ENCODE measurements around the gene UIMC1. TPM values are rescaled to one million over a fixed set of nuclear protein-coding genes. Genes with fewer than 3 reads are reported as not detected.

The UIMC1 gene
- total and polyA plus RNA-seq, 2 of the 4 experiments (the other 2 are of a cell fraction), result 19.5 to 27.6 TPM

GRCh38 chr5:177020033-177020432 lies 13.5 kb upstream of the UIMC1 start:
- no peaks in the 10 kb centered on the region for H3K27me3 ChIP-seq (ENCODE audit: control insufficient read depth, insufficient read depth, low read length)
- H3K9me1 ChIP-seq (ENCODE audit: insufficient read depth, low read length), result peaks cover 6% of the 10 kb centered on the region
- H2AK9ac ChIP-seq (replicated peaks; ENCODE audit: low read depth, low read length, poor library complexity), result no peak overlapping the region
- H3K23ac ChIP-seq (ENCODE audit: low read depth, low read length), result no peak overlapping the region
- H2BK120ac ChIP-seq (ENCODE audit: low read depth, low read length), result no peak overlapping the region
- 86% methylated on average over 1 of the region's 2 CpGs; no CpG with 5 or more reads in 1 of the 2 experiments for WGBS, 2 experiments (ENCODE audit: extremely low coverage in 2 of 2, insufficient read length in 1 of 2)
- no peak overlapping the region for H3K4me2 ChIP-seq (ENCODE audit: low read depth, low read length)
- no peak overlapping the region for H3K18ac ChIP-seq (ENCODE audit: low read depth, low read length)
- H2BK20ac ChIP-seq (ENCODE audit: low read depth, low read length), result no peak overlapping the region
- no peak overlapping the region for H4K8ac ChIP-seq (ENCODE audit: low read depth in 2 of 2, low read length in 2 of 2)
- intact Hi-C loops (cut with micrococcal nuclease) (no loop called here), in situ Hi-C loops (cut with MboI; ENCODE audit: low sequenced_read_pairs) (no loop called here), dilution Hi-C loops (cut with HindIII; ENCODE audit: low sequenced_read_pairs, unreplicated experiment) (no loop called here)
- no peak for ATAC-seq (ENCODE audit: low read depth)
- CTCF ChIA-PET, result interaction anchor here (0.6 to 1.7 kb wide), 3 partner anchors 14 to 52 kb away, joined by 3 to 4 read pairs (median 4); no protein-coding TSS in a partner anchor
- BruUV-seq (replicated peaks), result no TSS peak
- no peak overlapping the region for H3K14ac ChIP-seq (replicated peaks; ENCODE audit: low read depth, low read length)
- H4K20me1 ChIP-seq (ENCODE audit: insufficient read depth, low read length), result peaks cover 5% of the 10 kb centered on the region; the same call in 1 of the 2 replicates
- H3K4ac ChIP-seq (ENCODE audit: low read depth, low read length), result no peak overlapping the region
- no peak overlapping the region for H2BK5ac ChIP-seq (ENCODE audit: low read depth, low read length, poor library complexity, severe bottlenecking)
- H4K91ac ChIP-seq (ENCODE audit: insufficient read depth, low read depth, low read length), result no peak overlapping the region
- TF ChIP-seq FOS (IDR thresholded peaks at IDR 0.05; ENCODE audit: low read depth, low read length) (no peak), RAD21 (IDR thresholded peaks at IDR 0.05; ENCODE audit: low read length) (no peak), MXI1 (IDR thresholded peaks at IDR 0.05; ENCODE audit: borderline replicate concordance, low read depth, low read length) (no peak), SMC3 (IDR thresholded peaks at IDR 0.05; ENCODE audit: low read depth, low read length) (no peak), NFE2L2 (IDR thresholded peaks at IDR 0.05; ENCODE audit: low read depth, low read length) (no peak), USF2 (IDR thresholded peaks at IDR 0.05; ENCODE audit: low read depth, low read length) (no peak), MAZ (IDR thresholded peaks at IDR 0.05; ENCODE audit: borderline replicate concordance, low read depth, low read length) (no peak), CHD1 (IDR thresholded peaks at IDR 0.05; ENCODE audit: low read depth, low read length) (no peak), RFX5 (IDR thresholded peaks at IDR 0.05; ENCODE audit: low read depth, low read length) (no peak), CEBPB (IDR thresholded peaks at IDR 0.05; ENCODE audit: low read depth, low read length) (no peak), POLR2A (IDR thresholded peaks at IDR 0.05; ENCODE audit: low read depth, low read length) (no peak), BHLHE40 (IDR thresholded peaks at IDR 0.05; ENCODE audit: low read depth, low read length) (no peak), RCOR1 (IDR thresholded peaks at IDR 0.05; ENCODE audit: insufficient replicate concordance, low read length) (no peak)
- TF ChIP-seq, protein P1, sequence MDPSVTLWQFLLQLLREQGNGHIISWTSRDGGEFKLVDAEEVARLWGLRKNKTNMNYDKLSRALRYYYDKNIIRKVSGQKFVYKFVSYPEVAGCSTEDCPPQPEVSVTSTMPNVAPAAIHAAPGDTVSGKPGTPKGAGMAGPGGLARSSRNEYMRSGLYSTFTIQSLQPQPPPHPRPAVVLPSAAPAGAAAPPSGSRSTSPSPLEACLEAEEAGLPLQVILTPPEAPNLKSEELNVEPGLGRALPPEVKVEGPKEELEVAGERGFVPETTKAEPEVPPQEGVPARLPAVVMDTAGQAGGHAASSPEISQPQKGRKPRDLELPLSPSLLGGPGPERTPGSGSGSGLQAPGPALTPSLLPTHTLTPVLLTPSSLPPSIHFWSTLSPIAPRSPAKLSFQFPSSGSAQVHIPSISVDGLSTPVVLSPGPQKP (IDR thresholded peaks at IDR 0.05; ENCODE audit: borderline replicate concordance, low read depth, low read length), result no peak
- no peak overlapping the region for H2BK15ac ChIP-seq (ENCODE audit: low read depth, low read length)
- POLR2A ChIA-PET (ENCODE audit: unreplicated experiment), result no interaction called here
- no peak overlapping the region for H2AFZ ChIP-seq (replicated peaks; ENCODE audit: low read length, poor library complexity)
- peaks cover 9% of the 10 kb centered on the region for H3K4me1 ChIP-seq (ENCODE audit: control insufficient read depth, insufficient read depth, low read length)
- no peak overlapping the region for H3K56ac ChIP-seq (ENCODE audit: extremely low read depth, insufficient read depth, low read length)
- H3K4me3 ChIP-seq (ENCODE audit: insufficient read depth, low read depth, low read length), result no peak overlapping the region
- no peak overlapping the region for H4K5ac ChIP-seq (ENCODE audit: low read depth, low read length)
- H3K9ac ChIP-seq (ENCODE audit: low read depth, low read length), result no peak overlapping the region
- H3K27ac ChIP-seq (ENCODE audit: insufficient read depth, low read length), result no peak overlapping the region
- H3K36me3 ChIP-seq (ENCODE audit: control insufficient read depth, insufficient read depth, low read length), result no peaks in the 10 kb centered on the region; the same call in 1 of the 2 replicates
- DNase-seq, result no peak
- no peaks in the 10 kb centered on the region for H3K9me3 ChIP-seq (ENCODE audit: control insufficient read depth, insufficient read depth, low read length)
- no peak overlapping the region for H2AK5ac ChIP-seq (ENCODE audit: low read depth, low read length)
- peaks cover 15 to 33% of the 10 kb centered on the region in 2 experiments; a peak in 3 of 4 replicates for H3K79me1 ChIP-seq (ENCODE audit: low read depth in 1 of 2, low read length in 2 of 2)

All from IMR-90 (cell line).